Ishikawa (cell line): Measurements from ENCODE around the gene DAB2IP.

Experiments used
- CEBPB ChIP-seq: IDR thresholded peaks from 2 replicates; pipeline ENCODE4 v1.6.1; 2012
- CREB1 ChIP-seq: IDR thresholded peaks from 2 replicates; pipeline ENCODE4 v1.6.1; 2012; ENCODE audit warnings: low read depth
- EGR1 ChIP-seq: IDR thresholded peaks from 2 replicates; pipeline ENCODE4 v1.6.1; 2012
- EP300 ChIP-seq: IDR thresholded peaks from 2 replicates; pipeline ENCODE4 v1.6.1; 2012; ENCODE audit warnings: borderline replicate concordance
- FOXM1 ChIP-seq: IDR thresholded peaks from 2 replicates; pipeline ENCODE4 v1.6.1; 2012; ENCODE audit warnings: low read depth, borderline replicate concordance
- MAX ChIP-seq: IDR thresholded peaks from 2 replicates; pipeline ENCODE4 v1.6.1; 2012
- NFIC ChIP-seq: IDR thresholded peaks from 2 replicates; pipeline ENCODE4 v1.6.1; 2012
- RAD21 ChIP-seq: IDR thresholded peaks from 2 replicates; pipeline ENCODE4 v1.6.1; 2012; ENCODE audit warnings: low read depth
- REST ChIP-seq: IDR thresholded peaks from 2 replicates; pipeline ENCODE4 v1.6.1; 2012; ENCODE audit warnings: low read depth, mild to moderate bottlenecking
- TAF1 ChIP-seq: IDR thresholded peaks from 2 replicates; pipeline ENCODE4 v1.6.1; 2012; ENCODE audit warnings: low read depth, mild to moderate bottlenecking
- TCF12 ChIP-seq: IDR thresholded peaks from 2 replicates; pipeline ENCODE4 v1.6.1; 2012; ENCODE audit warnings: low read depth
- USF1 ChIP-seq: IDR thresholded peaks from 2 replicates; pipeline ENCODE4 v1.6.1; 2012

- no peak for TF ChIP-seq USF1
- no peak for TF ChIP-seq TCF12
- no peak for TF ChIP-seq FOXM1
- no peak for TF ChIP-seq CEBPB
- TF ChIP-seq EP300, result no peak
- no peak for TF ChIP-seq EGR1
- TF ChIP-seq CREB1, result no peak
- TF ChIP-seq NFIC, result no peak
- no peak for TF ChIP-seq MAX
- TF ChIP-seq RAD21, result no peak
- no peak for TF ChIP-seq REST
- no peak for TF ChIP-seq TAF1
Measured at GRCh38 chr9:121731090-121731489, 79.7 kb downstream of the DAB2IP start.
